ENCODE data around the gene TPP1.

Gene TPP1

GRCh38 chr11:6619004-6619745, at the start of gene TPP1:
TSS of gene TPP1 (minus strand) at chr11:6619422. CDS start at chr11:6619400, 22 bp downstream.
- peak; percentile 97 for DNase-seq (ENCODE audit: low read depth)
- TF ChIP-seq CTCF (conservative IDR thresholded peaks at IDR 0.05; ENCODE audit: low read depth, low read length) = no peak
- H3K4me3 ChIP-seq (ENCODE audit: low read depth, low read length) = peak within 1 kb of the TSS; percentile 98

GRCh38 chr11:6667733-6668374, 48.6 kb upstream of the TPP1 start:
- peak; percentile 59 for DNase-seq (ENCODE audit: low read depth)
- no peak overlapping the region for H3K4me3 ChIP-seq (ENCODE audit: low read depth, low read length)
- TF ChIP-seq CTCF (conservative IDR thresholded peaks at IDR 0.05; ENCODE audit: low read depth, low read length) = peak; percentile 64

- H3K4me3 ChIP-seq (ENCODE audit: low read depth, low read length) = no peak overlapping the region
- no peak for TF ChIP-seq CTCF (conservative IDR thresholded peaks at IDR 0.05; ENCODE audit: low read depth, low read length)
- no peak for DNase-seq (ENCODE audit: low read depth)
These were observed 47.3 kb upstream of the TPP1 start for GRCh38 chr11:6666302-6667183.

GRCh38 chr11:6664551-6664950, 45.3 kb upstream of the TPP1 start:
- no peak for DNase-seq (ENCODE audit: low read depth)
- no peak overlapping the region for H3K4me3 ChIP-seq (ENCODE audit: low read depth, low read length)
- TF ChIP-seq CTCF (conservative IDR thresholded peaks at IDR 0.05; ENCODE audit: low read depth, low read length) = no peak

GRCh38 chr11:6663794-6664469, 44.7 kb upstream of the TPP1 start:
- no peak overlapping the region for H3K4me3 ChIP-seq (ENCODE audit: low read depth, low read length)
- no peak for TF ChIP-seq CTCF (conservative IDR thresholded peaks at IDR 0.05; ENCODE audit: low read depth, low read length)
- no peak for DNase-seq (ENCODE audit: low read depth)

GRCh38 chr11:6660712-6661111, 41.5 kb upstream of the TPP1 start:
- no peak for TF ChIP-seq CTCF (conservative IDR thresholded peaks at IDR 0.05; ENCODE audit: low read depth, low read length)
- H3K4me3 ChIP-seq (ENCODE audit: low read depth, low read length) = no peak overlapping the region
- DNase-seq (ENCODE audit: low read depth) = no peak
